HG03571 (cell line): Measurements from ENCODE around the gene FCGR1A.
"Not testable (repeated sequence)": the region's sequence is repeated elsewhere in the genome, so short reads cannot be mapped to it uniquely, and the experiment has no call there.

Experiments used
- ATAC-seq: cut with Tn5 transposase; IDR thresholded peaks from one replicate; pipeline ENCODE4 v1.9.1; 2021; ENCODE audit not compliant: unreplicated experiment

The FCGR1A gene

GRCh38 chr1:149831764-149832315, 49.3 kb downstream of the FCGR1A start:
- ATAC-seq, result not testable (repeated sequence)

- peak; percentile 64 for ATAC-seq
Measured at GRCh38 chr1:149832316-149833126, 50.0 kb downstream of the FCGR1A start.

GRCh38 chr1:149833144-149833543, 50.6 kb downstream of the FCGR1A start:
- ATAC-seq, result not testable (repeated sequence)

GRCh38 chr1:149841149-149841548, 58.7 kb downstream of the FCGR1A start:
- not testable (repeated sequence) for ATAC-seq
